Trophoblast cell (in vitro differentiated cells and primary cell): ENCODE results near the gene ANTXR1.

ENCODE experiments used
- DNase-seq, 2 donors: peaks; one replicate each; pipeline ENCODE4 v3.0.0-alpha.2; 2016
- H2AFZ ChIP-seq: 2 replicates; pipeline ENCODE4 v1.6.1; 2013; ENCODE audit warnings: low read length, moderate library complexity, mild to moderate bottlenecking; ENCODE audit not compliant: insufficient read depth, poor library complexity
- H2AK5ac ChIP-seq: 2 replicates; pipeline ENCODE4 v1.6.1; 2013; ENCODE audit warnings: mild to moderate bottlenecking, low read length
- H2BK120ac ChIP-seq: 2 replicates; pipeline ENCODE4 v1.6.1; 2013; ENCODE audit warnings: low read length, mild to moderate bottlenecking, moderate library complexity; ENCODE audit not compliant: insufficient read depth, poor library complexity
- H2BK12ac ChIP-seq: 2 replicates; pipeline ENCODE4 v1.6.1; 2013; ENCODE audit warnings: mild to moderate bottlenecking, low read length, moderate library complexity
- H2BK5ac ChIP-seq: 2 replicates; pipeline ENCODE4 v1.6.1; 2013; ENCODE audit warnings: low read length, low read depth, moderate library complexity, mild to moderate bottlenecking; ENCODE audit not compliant: poor library complexity
- H3K14ac ChIP-seq: 2 replicates; pipeline ENCODE4 v1.6.1; 2013; ENCODE audit warnings: mild to moderate bottlenecking, low read length
- H3K18ac ChIP-seq: 2 replicates; pipeline ENCODE4 v1.6.1; 2013; ENCODE audit warnings: mild to moderate bottlenecking, low read length
- H3K23ac ChIP-seq: 2 replicates; pipeline ENCODE4 v1.6.1; 2013; ENCODE audit warnings: low read length
- H3K27ac ChIP-seq: 2 replicates; pipeline ENCODE4 v1.5.1; 2013; ENCODE audit warnings: low read depth, mild to moderate bottlenecking, inconsistent platforms, low read length, moderate library complexity
- H3K27me3 ChIP-seq: 2 replicates; pipeline ENCODE4 v1.6.1; 2013; ENCODE audit warnings: inconsistent platforms, mild to moderate bottlenecking, low read length, moderate library complexity; ENCODE audit not compliant: insufficient read depth
- H3K36me3 ChIP-seq, 2 experiments: 1 replicate in 1 of 2; 2 replicates in 1 of 2; pipeline ENCODE4 v1.6.1; 2013; ENCODE audit warnings: low read length in 2 of 2, mild to moderate bottlenecking in 2 of 2, moderate library complexity in 1 of 2; ENCODE audit not compliant: insufficient read depth in 2 of 2, control insufficient read depth in 1 of 2
- H3K4ac ChIP-seq: 2 replicates; pipeline ENCODE4 v1.6.1; 2013; ENCODE audit warnings: low read depth, mild to moderate bottlenecking, low read length, moderate library complexity
- H3K4me1 ChIP-seq, 2 experiments: 1 replicate in 1 of 2; 2 replicates in 1 of 2; pipeline ENCODE4 v1.6.1; 2013; ENCODE audit warnings: low read length in 2 of 2, mild to moderate bottlenecking in 2 of 2, moderate library complexity in 1 of 2; ENCODE audit not compliant: insufficient read depth in 2 of 2, control insufficient read depth in 1 of 2
- H3K4me2 ChIP-seq: 2 replicates; pipeline ENCODE4 v1.6.1; 2013; ENCODE audit warnings: inconsistent platforms, mild to moderate bottlenecking, low read length, moderate library complexity
- H3K4me3 ChIP-seq: 2 replicates; pipeline ENCODE4 v1.5.1; 2013; ENCODE audit warnings: mild to moderate bottlenecking, low read depth, low read length, inconsistent platforms
- H3K79me1 ChIP-seq: one replicate; pipeline ENCODE4 v1.6.1; 2013; ENCODE audit warnings: low read length
- H3K79me2 ChIP-seq: 2 replicates; pipeline ENCODE4 v1.6.1; 2013; ENCODE audit warnings: low read length, mild to moderate bottlenecking; ENCODE audit not compliant: control insufficient read depth, insufficient read depth, poor library complexity
- H3K9ac ChIP-seq: 2 replicates; pipeline ENCODE4 v1.6.1; 2013; ENCODE audit warnings: mild to moderate bottlenecking, low read length
- H3K9me3 ChIP-seq: 2 replicates; pipeline ENCODE4 v1.6.1; 2013; ENCODE audit warnings: low read depth, mild to moderate bottlenecking, control low read depth, inconsistent platforms, low read length; ENCODE audit not compliant: insufficient read depth
- H4K12ac ChIP-seq: 2 replicates; pipeline ENCODE4 v1.6.1; 2013; ENCODE audit warnings: low read depth, mild to moderate bottlenecking, low read length, moderate library complexity
- H4K8ac ChIP-seq: 2 replicates; pipeline ENCODE4 v1.6.1; 2013; ENCODE audit warnings: low read depth, mild to moderate bottlenecking, low read length, moderate library complexity
- H4K91ac ChIP-seq: one replicate; pipeline ENCODE4 v1.6.1; 2013; ENCODE audit warnings: low read depth, mild to moderate bottlenecking, low read length, moderate library complexity
- WGBS: extraction: QIAGEN DNeasy Blood & Tissue Kit; methylation state at CpG from one replicate; pipeline ENCODE4 v1.1.7; 2013; ENCODE audit warnings: missing lambda C conversion rate; ENCODE audit not compliant: insufficient read length, insufficient coverage; ENCODE audit errors: extremely low coverage; 5-methylcytosine and 5-hydroxymethylcytosine counted together

Gene ANTXR1

DNA sequence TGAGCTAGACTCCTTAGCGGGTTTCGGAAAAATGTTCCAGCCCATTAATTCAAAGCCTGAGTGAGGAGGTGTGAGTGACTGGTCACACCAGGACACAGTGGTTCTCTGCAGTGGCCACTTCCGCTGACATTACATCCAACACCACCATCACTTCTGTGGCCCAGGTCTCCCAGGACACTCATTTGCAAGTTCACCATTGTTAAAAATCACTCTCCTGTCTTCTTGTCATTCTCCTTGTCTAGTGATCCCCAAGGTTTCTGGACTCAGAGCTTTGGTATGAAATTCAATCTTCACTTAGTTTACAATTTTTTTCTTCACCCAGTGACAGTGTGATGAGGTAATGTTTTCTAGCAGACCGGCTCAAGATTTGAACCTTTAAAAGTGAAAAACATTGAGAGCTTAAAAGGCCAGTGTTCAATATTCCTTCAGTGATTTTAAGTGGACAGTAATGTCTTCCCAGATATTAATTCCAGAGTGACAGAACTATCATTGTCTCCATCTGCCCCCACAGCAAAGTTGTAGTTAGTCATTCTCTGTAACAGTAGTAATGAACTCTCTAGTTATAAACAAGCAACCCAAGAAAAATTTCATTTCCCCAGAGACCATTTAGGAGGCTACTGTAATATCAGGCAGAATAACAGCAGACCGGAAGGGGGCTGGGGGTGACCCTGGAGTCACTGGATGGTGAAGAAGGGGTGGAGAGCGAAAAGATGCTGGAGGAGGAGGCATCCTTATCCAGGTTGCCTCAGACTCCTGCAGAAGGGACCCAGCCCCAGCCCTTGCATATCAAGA is 209.2 kb downstream of the ANTXR1 start:
- Histone ChIP-seq H2AFZ (no peak overlapping the region), H4K8ac (no peak overlapping the region), H2BK5ac (no peak overlapping the region), H3K79me1 (no peaks in the 10 kb centered on the region), H3K9me3 (no peaks in the 10 kb centered on the region), H3K4me1 (peaks cover 0 to 2% of the 10 kb centered on the region in 2 experiments), H3K27me3 (no peaks in the 10 kb centered on the region), H4K12ac (no peak overlapping the region), H3K18ac (no peak overlapping the region), H2BK12ac (no peak overlapping the region), H3K36me3 (no peaks in the 10 kb centered on the region), H3K9ac (no peak overlapping the region), H3K79me2 (no peaks in the 10 kb centered on the region), H4K91ac (no peak overlapping the region), H2AK5ac (no peak overlapping the region), H3K4ac (no peak overlapping the region), H3K27ac (no peak overlapping the region), H3K14ac (no peak overlapping the region), H3K23ac (no peak overlapping the region), H2BK120ac (no peak overlapping the region), H3K4me3 (no peak overlapping the region), H3K4me2 (no peak overlapping the region)
- no CpG with 5 or more reads among the region's 6 CpGs for WGBS
- no peak for DNase-seq

DNA sequence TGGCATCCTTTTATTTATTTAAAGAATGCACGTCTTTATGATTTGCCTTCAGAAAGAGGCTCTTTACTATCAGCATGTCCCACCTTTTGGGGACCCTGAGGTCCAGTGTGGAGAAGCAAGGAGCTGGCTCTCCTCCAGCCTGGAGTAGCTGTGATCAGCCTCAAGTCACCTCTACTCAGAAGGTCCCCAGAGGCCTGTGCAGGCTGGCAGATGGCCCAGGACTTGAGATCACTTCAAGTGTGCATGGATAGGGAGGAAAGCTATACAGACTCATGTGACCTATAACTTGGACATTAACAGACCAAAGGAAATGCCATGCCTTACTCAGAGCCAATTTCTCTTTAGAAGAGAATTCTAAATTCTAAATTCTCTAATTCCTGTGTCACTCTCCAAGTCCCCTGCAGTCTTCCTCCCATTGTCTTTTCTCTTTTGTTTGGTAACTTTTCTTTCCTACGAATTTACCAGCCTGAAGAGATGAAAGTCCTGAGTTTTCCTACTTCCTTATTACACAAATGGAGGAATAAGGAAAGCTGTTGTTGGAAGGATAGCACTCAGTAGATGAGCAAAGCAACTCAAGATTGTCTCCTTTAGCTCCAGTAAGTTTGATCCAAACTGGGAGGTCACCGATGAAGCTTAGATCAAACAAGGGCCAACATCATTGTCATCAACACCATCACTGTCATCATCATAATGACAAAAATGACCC is 210.1 kb downstream of the ANTXR1 start:
- Histone ChIP-seq H2BK120ac (no peak overlapping the region), H3K79me2 (no peaks in the 10 kb centered on the region), H2BK5ac (no peak overlapping the region), H3K36me3 (no peaks in the 10 kb centered on the region), H3K9me3 (no peaks in the 10 kb centered on the region), H2BK12ac (no peak overlapping the region), H4K8ac (no peak overlapping the region), H2AFZ (no peak overlapping the region), H3K27me3 (no peaks in the 10 kb centered on the region), H3K27ac (no peak overlapping the region), H3K4me1 (peaks cover 0 to 2% of the 10 kb centered on the region in 2 experiments), H3K9ac (no peak overlapping the region), H3K23ac (no peak overlapping the region), H3K4ac (no peak overlapping the region), H3K4me2 (no peak overlapping the region), H2AK5ac (no peak overlapping the region), H4K12ac (no peak overlapping the region), H3K79me1 (no peaks in the 10 kb centered on the region), H3K14ac (no peak overlapping the region), H4K91ac (no peak overlapping the region), H3K18ac (no peak overlapping the region), H3K4me3 (no peak overlapping the region)
- no CpG with 5 or more reads among the region's 3 CpGs for WGBS
- DNase-seq: no peak

DNA sequence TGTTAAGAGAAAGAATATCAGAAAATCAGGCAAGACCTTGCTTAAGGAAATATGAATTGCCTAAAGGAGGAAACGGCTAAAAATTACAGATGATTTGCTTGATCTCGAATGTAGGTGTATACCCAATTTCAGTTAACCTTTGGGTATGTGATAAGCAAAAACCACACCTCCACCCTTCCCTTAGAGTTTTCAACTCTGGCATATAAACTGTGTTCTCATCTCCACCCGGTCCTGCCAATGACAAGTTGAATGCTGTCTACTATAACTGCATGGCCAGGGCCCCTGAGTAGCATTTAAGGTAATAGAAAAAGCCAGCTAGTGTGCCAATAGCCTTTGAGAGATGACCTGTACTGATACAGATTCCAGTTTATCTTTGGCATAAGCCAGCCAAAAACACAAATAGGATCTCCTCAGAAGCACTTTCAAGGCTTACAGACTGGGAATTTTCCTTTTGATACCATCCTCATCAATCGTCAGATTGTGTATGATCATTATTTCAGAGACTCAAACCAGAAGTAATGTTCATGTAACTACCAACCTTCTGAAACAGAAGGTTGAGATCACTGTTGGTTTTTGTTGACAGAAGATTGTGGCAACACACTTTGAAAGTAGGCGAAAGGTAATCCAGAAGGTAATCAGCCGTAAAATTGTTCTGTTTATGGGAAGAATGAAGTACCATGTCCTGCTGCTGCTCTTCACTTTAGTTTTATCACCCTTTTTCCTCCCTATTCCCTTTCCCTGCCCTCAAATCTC is 211.0 kb downstream of the ANTXR1 start:
- Histone ChIP-seq H4K8ac (no peak overlapping the region), H2BK12ac (no peak overlapping the region), H2AFZ (no peak overlapping the region), H3K79me2 (no peaks in the 10 kb centered on the region), H3K79me1 (no peaks in the 10 kb centered on the region), H3K4me1 (no peaks in the 10 kb centered on the region), H3K27me3 (no peaks in the 10 kb centered on the region), H2BK5ac (no peak overlapping the region), H3K4ac (no peak overlapping the region), H3K4me2 (no peak overlapping the region), H3K9ac (no peak overlapping the region), H2BK120ac (no peak overlapping the region), H4K12ac (no peak overlapping the region), H3K9me3 (no peaks in the 10 kb centered on the region), H2AK5ac (no peak overlapping the region), H3K36me3 (no peaks in the 10 kb centered on the region), H3K27ac (no peak overlapping the region), H3K4me3 (no peak overlapping the region), H3K18ac (no peak overlapping the region), H3K23ac (no peak overlapping the region), H3K14ac (no peak overlapping the region), H4K91ac (no peak overlapping the region)
- WGBS: no CpG with 5 or more reads among the region's 6 CpGs
- no peak for DNase-seq

DNA sequence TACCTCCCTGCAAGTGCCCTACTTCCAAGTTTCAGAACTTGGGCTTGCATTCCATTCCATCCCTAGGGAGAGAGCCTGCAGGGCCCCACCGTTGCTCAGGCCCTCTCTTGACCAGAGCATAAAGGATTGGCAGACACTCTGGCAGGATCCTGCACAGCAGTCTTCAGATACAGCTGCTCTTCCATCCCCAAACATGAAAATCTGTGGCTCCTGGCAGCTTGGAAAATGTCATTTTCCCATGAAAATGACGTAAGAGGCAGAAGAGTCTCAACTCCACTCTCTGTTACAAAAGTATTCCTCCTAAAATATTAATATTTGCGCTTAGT is 211.5 kb downstream of the ANTXR1 start:
- no peak overlapping the region for H3K9ac ChIP-seq
- H3K18ac ChIP-seq: no peak overlapping the region
- no peaks in the 10 kb centered on the region for H3K36me3 ChIP-seq
- H2BK5ac ChIP-seq: no peak overlapping the region
- H3K4me1 ChIP-seq: no peaks in the 10 kb centered on the region
- H2AFZ ChIP-seq: no peak overlapping the region
- no peak overlapping the region for H3K4me3 ChIP-seq
- H3K14ac ChIP-seq: no peak overlapping the region
- no peak overlapping the region for H4K8ac ChIP-seq
- WGBS: no CpG with 5 or more reads among the region's 3 CpGs
- H3K27ac ChIP-seq: no peak overlapping the region
- no peaks in the 10 kb centered on the region for H3K79me1 ChIP-seq
- H3K4me2 ChIP-seq: no peak overlapping the region
- no peak overlapping the region for H3K23ac ChIP-seq
- no peak overlapping the region for H2AK5ac ChIP-seq
- no peak overlapping the region for H3K4ac ChIP-seq
- H4K12ac ChIP-seq: no peak overlapping the region
- H2BK120ac ChIP-seq: no peak overlapping the region
- DNase-seq: no peak
- H2BK12ac ChIP-seq: no peak overlapping the region
- H4K91ac ChIP-seq: no peak overlapping the region
- H3K9me3 ChIP-seq: no peaks in the 10 kb centered on the region
- H3K27me3 ChIP-seq: no peaks in the 10 kb centered on the region
- no peaks in the 10 kb centered on the region for H3K79me2 ChIP-seq
